Measurements from ENCODE around the gene TBC1D21.

Gene TBC1D21

DNA sequence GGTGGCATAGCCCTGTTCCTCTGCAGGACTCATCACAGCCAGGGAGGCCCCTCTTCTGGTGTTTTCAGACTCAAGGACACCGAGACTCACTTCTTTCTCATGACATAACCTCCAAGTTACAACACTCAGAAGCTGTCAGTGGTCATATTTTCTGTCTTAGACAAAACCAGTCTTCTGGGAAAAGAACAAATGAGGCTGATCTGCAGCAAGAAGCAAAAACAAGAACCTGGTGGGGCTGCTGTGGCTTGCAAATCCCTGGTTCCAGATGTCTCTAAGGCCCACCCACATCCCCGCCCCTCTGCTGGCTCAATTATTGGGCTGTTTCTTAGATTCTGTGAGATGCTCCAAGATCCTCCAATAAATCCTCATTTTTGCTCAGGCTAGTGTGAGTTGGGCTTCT, 36.3 kb downstream of the TBC1D21 start:
- peak; percentile 78 for DNase-seq

DNA sequence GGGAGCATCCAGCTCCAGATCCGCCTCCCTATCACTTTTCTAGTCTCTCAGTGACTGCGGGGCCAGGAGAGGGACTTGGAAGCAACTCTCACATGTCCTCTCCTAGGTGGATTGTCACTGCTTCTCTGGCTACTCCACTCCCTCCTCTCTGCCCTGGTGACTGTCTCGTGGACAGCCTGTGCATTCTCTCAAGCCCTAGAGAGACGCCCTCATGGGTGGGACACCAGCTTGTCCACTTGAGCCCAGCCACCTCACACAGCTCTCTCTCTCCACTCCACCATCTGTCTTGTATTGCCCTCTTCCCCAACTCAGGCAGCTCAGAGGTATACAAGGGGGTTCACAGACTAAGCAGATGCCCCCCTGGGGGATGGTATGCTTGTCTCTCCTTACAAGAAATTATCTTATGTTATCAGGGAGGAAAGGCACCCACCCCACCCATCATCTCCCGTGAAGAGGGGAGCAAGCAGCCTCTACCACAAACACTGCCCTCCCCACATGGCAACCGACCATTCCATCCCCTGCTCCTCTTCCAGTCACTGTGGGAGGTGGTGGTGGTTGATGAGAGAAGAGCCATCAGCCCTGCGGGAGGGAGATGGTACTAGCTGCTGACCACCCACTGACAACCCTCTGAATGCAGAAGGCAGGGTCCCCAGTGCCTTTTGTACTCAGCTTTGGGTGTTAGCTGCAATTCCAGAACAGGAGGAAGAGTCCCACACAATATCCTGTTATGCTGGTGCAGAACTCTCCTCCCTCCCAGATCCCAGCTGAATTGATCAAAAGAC, 37.3 kb downstream of the TBC1D21 start:
- no peak for DNase-seq

- no peak for DNase-seq
Observed at GRCh38 chr15:73912030-73912596, 38.7 kb downstream of the TBC1D21 start.

GRCh38 chr15:73914145-73914544, 40.8 kb downstream of the TBC1D21 start:
- no peak for DNase-seq

DNA sequence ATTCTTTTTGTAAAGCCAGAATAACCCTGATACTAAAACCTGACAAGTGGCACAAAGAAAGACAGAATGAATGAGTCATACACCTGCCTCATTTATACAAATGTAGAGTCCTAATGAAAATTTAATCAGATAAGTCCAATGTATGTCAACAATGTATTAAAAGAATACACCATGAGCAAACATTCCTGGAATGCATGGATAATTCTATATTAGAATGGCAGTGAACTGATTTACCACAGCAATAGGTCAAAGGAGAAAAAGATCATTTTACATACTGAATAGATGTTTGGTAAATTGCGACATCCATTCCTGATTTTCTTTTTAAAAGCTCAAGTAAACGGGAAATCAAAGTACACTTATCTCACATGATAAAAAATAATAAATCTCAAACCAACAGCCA, 41.7 kb downstream of the TBC1D21 start:
- DNase-seq = no peak

DNA sequence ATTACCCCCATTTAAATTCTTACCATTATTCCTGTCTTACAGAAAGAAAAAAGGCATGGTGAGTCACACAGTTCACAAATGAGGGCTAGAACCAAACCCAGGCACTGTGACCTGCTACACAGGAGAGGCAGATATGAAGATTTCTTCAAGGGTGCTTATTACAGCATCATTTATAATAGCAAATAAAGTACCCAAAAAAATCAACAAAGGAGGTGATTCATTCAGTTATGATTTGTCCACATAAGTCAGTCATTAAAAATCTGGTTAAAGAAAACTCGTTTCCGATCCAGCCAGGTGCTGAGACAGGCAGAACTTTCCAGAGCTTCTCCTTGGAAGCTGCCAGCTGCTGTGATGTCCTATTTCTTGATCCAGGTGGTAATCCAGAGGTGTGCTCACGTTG, 45.4 kb downstream of the TBC1D21 start:
- DNase-seq = no peak

DNA sequence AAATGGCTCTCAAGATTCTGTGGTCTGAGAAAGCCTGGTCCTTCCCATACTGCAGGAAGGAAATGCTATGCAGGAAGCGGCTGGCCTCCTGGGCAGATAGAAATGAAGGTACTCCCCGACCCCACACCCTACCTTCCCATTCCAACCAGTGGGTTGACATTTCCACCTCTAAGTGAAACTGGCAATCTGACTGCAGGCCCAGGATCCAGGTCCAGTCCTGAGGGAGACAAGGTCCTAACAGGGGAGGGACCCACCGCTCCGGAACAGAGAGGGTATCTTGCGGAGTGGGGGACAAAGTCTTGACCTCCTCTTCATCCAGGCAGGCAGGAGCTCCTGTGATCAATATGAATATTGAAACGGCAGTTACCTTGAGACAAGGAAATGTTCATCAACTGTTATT, 46.3 kb downstream of the TBC1D21 start:
- DNase-seq = no peak

- no peak for DNase-seq
Observed at GRCh38 chr15:73921254-73921925, 48.0 kb downstream of the TBC1D21 start.

GRCh38 chr15:73922186-73923151, 49.1 kb downstream of the TBC1D21 start:
- DNase-seq = no peak

- no peak for DNase-seq
Observed at GRCh38 chr15:73923156-73923487, 49.8 kb downstream of the TBC1D21 start.

DNA sequence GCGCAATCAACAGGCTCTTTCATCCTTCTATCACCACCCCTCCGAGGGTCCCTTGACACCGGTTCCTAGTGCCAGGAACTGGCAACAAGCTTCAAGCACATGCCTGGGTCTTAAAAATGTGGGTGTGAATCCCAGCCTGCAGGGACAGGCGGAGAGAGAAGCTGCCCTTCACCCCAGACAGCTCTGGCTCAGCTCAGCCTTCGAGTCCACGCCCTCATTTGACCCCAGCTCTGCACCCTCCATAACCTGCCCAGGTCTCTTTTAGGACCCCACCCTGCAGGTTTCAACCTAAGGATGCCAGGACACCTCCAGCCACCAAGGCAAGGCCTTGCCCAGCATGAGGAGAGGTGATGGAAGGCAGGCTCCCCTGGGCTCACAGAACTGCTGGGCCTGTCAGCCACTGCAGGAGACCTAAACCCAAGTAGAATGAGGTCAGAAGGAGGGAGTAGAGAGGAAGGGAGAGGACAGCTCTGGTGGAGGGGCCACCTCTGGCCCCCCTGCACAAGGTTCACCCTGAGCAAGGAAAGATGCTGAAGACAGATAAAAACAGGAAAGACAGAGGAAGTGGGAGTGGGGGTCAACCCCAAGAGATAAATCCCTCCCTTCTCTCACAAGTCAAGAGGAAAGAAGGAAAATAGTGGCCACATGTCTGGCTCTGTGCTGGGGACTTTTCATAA, 50.3 kb downstream of the TBC1D21 start:
- DNase-seq = no peak

DNA sequence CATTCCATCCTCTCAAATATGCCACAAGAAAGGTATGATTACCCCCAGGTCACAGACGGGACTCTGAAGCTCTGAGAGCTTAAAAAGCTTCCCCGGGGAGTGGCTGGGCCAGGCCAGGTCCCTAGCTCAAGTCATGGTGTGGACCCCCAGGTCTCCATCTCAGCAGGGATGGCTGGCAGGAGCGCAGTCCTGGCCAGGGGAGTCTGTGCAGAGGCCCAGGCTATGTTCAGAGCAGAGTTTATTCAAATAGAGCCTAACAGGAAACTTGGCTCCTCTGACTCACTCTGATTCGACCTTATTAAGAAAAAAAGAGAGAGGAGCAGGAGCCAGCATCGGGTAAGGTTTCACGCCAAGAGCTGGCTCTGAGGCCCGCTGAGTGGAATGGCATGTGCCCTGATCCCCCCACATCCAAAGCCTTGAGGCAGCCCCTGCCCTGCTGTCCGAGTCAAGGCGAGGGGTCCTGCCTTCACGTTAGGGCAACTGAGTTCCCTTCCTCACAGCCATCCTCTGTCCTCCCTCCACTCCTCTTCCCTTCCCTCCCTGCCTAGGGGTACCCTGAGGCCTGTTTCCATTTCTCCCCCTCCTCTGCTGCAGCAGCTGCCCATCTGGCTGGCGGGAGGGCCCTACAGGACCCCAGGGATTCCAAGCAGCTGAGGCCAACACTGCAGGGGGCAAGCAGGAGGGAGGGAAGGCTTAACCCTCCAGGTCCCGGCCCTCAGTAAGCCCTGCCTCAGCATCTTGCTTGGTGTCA, 51.0 kb downstream of the TBC1D21 start:
- DNase-seq = no peak

GRCh38 chr15:73925848-73926218, 52.5 kb downstream of the TBC1D21 start:
- DNase-seq = no peak

DNA sequence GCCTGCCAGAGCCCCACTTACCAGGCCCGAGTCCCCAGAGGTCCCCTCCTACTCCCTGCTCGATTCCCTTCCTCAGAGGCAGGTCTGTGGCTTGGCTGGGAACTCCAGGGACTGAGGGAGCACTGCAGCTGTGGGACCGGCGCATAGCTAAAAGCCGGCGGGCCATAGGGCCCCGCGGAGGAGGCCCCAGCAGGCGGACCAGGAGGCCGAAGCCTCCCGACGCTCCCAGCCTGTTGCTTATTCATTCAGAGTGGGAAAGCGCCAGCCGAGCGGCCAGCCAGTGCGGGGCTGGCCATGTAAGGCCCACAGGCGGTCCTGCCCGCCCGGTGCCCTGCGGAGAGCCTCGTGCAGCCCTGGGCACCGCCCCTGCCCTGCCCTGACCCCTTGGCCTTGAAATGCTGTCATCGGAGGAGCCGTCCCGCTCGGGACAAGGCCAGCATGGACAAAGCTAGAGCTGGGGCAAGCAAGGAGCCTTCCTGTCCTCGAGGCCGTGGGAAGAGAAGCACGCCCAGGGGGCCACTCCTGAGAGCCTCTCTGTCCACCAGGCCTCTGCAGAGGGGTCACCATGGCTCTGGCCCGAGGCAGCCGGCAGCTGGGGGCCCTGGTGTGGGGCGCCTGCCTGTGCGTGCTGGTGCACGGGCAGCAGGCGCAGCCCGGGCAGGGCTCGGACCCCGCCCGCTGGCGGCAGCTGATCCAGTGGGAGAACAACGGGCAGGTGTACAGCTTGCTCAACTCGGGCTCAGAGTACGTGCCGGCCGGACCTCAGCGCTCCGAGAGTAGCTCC, 53.0 kb downstream of the TBC1D21 start, which contains the start of gene LOXL1:
Gene LOXL1, plus strand, starts transcription at position 244 of the 784 bp plus-strand sequence. Its CDS starts 322 bp downstream, at position 566.
- DNase-seq = peak; percentile 39

DNA sequence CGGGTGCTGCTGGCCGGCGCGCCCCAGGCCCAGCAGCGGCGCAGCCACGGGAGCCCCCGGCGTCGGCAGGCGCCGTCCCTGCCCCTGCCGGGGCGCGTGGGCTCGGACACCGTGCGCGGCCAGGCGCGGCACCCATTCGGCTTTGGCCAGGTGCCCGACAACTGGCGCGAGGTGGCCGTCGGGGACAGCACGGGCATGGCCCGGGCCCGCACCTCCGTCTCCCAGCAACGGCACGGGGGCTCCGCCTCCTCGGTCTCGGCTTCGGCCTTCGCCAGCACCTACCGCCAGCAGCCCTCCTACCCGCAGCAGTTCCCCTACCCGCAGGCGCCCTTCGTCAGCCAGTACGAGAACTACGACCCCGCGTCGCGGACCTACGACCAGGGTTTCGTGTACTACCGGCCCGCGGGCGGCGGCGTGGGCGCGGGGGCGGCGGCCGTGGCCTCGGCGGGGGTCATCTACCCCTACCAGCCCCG, 53.7 kb downstream of the TBC1D21 start:
- DNase-seq = no peak

- DNase-seq = no peak
Observed at GRCh38 chr15:73927476-73928240, 54.3 kb downstream of the TBC1D21 start.

DNA sequence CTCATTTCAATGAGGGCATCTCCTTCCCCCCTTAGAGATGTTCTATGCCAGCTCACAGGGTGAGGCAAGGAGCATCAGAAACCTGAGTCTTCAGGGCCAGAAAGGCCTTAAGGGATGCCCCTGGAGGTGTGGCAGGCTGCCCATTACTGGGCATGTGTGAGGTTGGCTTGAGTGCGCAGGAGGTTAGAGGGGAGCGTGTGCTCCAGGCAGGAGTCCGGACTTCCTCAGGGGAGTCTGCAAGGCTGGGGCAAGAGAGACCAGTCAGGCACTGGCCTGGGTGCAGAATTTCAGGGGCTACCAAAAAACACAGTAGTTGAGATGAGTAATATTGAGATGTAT, 54.8 kb downstream of the TBC1D21 start:
- DNase-seq = no peak

- no peak for DNase-seq
Observed at GRCh38 chr15:73928971-73929627, 55.7 kb downstream of the TBC1D21 start.

GRCh38 chr15:73930371-73930770, 57.0 kb downstream of the TBC1D21 start:
- no peak for DNase-seq

All from MV-4-11 (cell line).